NK-92 treated with Interleukin-12 subunit alpha and Interleukin-12 subunit beta, amount 100 ng/mL, for 24 hours (cell line): Measurements from ENCODE around the gene PRIMPOL.

Experiments used
- DNase-seq: peaks from one replicate; lab custom pipeline; 2025; lab: John Stamatoyannopoulos, UW

Gene PRIMPOL

DNA sequence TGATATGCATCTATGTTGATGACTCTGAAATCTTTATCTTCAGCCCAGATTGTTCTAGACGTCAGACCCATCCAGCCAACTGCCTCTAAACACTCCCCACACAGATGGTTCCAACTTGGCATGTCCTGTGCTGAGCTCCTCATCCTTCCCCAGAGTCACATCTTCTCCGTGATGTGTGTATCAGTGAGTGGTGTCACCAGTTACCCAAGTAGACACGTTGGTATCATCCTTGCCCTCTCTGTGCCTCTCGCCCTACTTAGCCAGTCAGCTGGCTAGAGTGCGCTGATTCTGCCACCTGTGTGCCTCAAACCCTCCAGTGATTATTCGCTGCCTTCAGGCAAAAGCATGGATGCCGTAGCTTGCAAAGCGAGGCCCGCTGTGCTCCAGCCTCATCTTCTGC is 18.6 kb downstream of the PRIMPOL start:
- no peak for DNase-seq

DNA sequence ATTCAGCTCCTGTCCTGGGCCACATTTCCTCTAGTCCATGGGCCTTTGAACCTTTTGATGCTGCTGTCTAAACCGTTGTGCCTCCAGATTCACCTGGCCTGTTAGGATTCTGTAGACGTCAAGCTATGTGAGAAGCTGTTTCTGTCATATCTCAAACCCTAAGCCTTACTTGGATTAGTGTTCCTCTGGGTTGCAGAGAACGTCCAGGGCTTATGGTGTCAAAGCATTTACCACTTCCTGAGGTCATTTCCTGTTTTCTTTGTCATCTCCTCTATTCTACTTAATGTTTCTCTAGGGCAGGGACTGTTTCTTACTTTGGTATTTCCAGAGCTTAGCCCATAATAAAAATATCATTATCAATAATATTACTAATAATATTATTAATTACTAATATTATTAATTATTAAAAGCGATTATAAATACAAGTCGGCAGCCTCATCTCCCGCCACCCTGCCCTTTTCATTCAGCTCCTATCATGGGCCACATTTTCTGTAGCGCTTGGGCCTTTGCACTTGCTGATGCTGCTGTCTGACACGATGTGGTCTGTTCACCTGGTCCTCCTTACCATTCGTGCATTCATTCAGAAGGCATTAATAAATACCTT is 19.1 kb downstream of the PRIMPOL start:
- no peak for DNase-seq

DNA sequence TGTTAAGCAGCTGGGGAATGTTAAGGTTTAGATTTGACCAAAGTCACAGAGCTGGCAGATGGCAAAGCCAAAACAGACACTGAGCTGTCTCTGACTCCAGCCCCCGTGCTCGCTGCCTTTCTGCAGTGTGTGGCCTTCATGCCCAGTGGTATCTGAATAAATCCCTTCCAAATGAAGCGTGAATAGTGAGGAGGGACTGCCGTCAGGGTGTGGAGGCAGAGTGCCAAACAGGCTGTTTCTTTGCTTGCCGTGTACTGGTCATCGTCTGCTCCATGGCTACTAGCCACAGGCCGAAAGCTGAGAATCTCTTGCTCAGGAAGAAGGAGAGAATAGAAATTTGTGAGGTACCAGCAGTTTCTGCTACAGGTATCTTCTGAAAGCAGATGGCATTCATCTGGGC is 19.7 kb downstream of the PRIMPOL start:
- no peak for DNase-seq

DNA sequence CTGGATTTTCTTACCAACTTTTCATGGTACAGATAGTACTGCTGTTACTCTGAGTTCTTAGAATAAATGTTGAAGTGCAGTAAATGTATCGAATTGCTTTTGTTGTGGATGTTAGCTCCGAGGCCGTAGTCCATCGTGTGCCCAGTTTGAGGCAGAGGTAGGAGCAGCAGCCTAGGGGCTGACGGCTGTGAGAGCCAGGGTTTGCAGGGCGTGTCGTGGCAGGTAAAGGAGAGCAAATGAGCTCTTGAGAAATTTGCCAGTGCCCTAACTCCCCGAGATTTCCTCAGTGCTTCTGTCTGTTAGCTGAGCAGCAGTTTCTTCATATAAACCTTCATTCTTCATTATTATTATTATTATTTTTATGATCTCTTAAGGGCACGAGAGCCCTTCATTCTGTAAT is 21.6 kb downstream of the PRIMPOL start:
- no peak for DNase-seq

DNA sequence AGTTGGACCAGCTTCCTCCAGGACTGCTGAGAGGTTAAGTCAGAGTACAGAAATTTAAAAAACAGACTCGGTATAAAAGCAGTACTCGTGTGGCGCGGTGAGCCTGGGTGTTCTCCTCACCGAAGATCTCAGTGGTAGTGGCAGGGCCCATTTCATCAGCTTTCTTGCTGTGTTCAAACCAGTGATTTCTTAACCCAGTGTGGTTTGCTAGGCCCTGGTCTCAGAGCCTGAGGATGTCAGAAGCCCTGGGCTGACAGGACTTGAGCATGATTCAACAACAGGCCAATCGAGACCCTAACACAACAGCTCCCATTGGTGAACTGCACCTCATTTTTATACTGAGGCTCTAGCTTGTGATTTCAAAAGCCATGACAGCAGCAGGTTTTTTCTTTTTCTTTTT is 23.2 kb downstream of the PRIMPOL start:
- DNase-seq: no peak

DNA sequence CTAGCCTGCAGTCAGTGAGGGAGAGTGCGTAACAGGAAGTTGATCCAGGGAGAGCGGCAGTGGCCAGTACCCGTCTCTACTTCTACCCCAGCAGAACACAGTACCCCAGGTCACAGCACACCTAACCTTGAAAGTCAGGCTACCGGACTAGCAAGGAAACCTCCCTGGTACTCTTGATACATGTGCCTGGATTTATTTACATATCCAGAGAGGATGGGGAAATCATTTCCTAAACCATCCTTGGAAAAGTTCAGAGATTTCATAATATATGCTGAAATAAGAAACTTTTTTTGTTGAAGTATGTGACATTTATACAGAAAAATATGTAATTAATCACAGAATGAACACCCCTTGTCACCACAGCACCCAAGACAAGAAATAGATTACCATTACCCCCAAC is 24.5 kb downstream of the PRIMPOL start:
- DNase-seq: no peak

DNA sequence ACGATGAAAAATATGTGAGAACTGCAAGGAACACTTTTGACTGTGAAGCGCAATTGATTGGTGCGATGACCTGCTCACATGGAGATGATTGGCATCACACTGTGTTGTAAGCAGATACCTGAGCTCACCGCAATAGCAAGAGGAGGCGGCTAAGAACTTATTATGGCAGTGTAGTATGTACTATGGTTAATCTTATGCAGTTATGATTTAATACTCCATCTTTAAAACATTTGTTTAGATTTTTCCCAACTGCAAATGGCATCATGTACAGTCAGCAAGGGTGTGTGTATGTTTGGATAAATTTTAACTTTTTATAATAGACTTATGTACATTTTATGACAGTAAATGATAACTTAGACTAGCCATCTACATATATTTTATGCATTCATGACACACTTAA is 25.5 kb downstream of the PRIMPOL start:
- DNase-seq: no peak

DNA sequence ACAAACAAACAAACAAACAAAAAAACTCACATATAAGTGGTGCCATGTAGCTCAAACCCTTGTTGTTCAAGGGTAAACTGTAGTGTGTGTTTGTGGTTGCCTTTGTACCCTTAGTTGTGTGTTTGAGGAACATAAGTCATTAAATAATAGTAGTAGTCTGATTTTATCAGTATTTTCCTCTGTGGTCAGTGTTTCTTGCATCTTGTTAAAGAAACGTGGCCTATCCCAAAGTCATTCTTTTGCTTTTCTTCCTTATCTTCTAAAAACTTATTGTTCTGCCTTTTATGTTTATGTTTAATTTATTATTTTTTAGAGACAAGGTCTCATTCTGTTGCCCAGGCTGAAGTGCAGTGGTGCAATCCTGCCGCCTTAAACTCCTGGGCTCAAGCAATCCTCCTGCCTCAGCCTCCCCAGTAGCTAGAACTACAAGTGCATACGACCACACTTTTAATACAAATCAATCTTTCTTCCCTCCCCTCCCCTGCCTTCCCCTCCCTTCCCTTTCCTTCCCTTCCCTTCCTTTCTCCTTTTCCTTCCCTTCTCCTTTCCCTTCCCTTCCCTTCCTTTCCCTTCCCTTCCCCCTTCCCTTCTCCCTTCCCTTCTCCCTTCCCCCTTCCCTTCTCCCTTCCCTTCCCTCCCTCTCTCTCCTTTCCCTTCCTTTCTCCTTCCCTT is 26.4 kb downstream of the PRIMPOL start:
- no peak for DNase-seq

DNA sequence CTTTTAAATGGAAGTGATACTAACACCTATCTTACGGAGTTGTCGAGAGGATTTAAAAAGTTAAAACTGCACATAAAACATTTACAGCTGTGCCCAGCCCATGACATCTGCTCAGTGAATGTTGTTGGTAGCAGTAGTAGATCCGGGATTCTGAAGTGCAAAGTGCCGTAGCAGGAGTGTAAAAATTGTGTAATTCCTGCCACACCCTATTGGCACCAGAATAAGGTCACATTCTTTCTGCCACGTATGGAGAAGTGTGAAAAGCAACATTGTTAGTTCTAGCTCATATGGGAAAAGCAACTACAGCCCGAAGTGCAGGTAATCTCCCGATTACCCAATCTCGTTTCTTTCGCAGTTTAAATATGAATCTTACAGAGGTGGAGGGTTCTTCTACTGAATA is 31.2 kb downstream of the PRIMPOL start:
- DNase-seq: no peak

DNA sequence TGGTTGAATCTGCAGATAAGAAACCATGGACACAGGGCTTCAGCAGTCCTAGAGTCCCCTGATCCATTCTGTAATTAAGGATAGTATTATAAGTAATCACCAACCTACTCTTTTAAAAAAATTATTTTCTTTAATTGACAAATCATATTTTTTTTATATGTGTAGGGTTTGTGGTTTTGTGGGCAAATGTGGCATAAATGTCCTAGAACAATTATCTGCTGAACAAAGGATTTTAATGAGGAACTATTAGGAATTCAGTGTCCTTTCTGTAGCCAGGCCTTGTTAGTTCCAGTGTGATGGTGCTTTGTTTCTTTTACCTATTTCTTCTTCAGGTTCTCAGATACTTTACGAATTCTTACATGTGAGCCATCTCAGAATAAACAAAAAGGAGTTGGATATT is 32.4 kb downstream of the PRIMPOL start:
- no peak for DNase-seq

DNA sequence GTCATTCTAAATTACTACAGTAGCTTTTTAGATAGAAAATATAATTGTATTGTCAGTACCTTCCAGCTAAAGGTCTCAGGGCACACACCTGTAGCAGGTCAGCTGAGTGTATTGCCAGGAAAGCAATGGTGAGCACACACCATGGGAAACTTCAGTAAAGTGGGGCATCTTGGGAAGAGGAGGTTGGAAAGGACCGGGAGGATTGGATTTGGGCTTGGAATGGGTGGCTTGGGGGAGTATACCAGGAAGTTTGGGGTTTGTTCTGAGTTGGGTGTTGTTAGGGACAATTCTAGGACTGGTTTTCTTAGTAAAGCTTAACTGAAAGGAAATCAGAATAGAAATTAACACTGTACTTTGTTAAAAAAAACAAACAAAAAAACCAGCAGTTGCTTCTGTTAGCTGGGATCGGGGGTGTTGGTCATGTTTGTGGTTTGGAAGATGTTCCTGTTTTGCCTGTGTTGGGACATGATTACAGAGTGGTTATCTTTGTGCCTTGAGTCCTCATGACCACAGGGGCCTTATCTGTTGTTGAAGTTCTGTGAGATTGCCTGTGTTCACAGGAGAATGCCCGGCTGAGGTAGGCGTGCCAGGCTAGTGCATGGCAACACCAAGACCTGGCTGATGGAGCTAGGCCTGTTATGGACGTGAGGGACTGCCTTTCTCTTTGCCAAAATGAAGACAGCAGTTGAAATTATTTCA is 35.1 kb downstream of the PRIMPOL start:
- no peak for DNase-seq

DNA sequence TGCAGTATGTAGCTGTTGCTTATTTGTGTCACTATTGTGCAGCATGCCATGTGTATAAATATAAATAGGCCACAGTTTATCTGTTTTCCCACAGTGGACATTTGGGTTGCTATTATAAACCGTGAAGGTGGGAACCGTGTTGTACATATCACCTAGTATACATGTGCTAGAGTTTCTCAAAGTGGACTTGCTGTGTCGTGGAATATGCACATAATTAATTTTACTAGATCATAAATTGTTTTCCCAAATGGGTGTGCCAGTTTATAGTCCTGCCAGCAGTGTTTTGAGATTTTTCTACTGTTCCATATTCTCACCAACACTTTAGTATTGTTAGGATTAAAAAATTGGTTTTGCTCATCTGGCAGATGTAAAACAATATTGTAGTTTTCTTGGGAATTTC is 38.5 kb downstream of the PRIMPOL start:
- no peak for DNase-seq

DNA sequence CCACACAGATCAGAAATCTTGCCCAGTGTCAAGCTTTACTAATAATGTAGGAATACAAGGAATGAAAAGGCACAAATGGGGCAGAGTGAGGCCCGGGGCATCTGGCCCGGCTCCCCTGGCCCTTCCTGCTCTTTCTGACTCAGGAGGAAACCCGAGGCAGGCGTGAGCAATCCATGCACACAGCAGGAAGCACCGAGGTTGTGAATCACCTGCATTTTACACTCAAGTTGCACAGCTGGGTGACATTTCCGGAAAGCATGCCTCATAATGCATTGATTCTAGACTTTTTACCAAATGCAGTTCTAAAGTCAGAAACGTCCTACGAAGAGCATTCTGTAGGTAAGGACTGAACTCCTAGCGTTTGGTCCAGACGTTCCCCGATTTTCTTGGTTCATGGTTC is 38.9 kb downstream of the PRIMPOL start:
- no peak for DNase-seq

DNA sequence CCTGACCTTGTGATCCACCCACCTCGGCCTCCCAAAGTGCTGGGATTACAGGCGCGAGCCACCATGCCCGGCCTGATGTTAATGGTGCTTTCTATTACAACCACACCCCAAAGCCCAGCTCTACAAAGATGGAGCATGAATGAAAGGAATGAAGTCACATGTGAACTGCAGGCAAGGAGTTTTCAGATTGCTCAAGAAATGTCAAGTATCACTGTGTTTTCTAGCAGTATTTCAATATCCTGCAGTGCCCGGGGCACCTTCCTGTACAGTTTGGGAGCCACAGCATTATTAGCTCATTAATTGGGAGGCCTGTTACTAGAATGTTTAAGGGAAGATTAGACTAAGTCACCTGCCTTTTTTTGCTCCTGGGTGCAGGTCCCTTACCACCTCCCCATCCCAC is 40.1 kb downstream of the PRIMPOL start:
- no peak for DNase-seq

DNA sequence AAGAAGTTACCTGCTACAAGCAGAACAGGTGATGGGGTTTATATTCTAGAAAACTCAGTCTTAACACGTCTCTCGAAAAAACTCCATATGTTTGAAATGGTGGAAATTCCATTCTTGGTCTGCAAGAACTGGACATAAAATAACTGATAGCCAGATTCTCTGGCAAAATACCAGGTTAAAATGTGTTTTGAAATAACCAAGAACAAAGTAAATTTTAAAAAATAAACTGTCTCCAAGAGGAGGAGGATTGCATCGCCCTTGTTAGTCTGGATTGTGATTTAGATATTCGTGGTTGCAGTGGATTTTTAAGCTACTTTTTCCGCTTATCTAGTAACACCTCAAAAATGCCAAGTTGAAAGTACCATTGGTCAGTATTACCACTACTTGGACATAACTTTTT is 43.5 kb downstream of the PRIMPOL start:
- no peak for DNase-seq

DNA sequence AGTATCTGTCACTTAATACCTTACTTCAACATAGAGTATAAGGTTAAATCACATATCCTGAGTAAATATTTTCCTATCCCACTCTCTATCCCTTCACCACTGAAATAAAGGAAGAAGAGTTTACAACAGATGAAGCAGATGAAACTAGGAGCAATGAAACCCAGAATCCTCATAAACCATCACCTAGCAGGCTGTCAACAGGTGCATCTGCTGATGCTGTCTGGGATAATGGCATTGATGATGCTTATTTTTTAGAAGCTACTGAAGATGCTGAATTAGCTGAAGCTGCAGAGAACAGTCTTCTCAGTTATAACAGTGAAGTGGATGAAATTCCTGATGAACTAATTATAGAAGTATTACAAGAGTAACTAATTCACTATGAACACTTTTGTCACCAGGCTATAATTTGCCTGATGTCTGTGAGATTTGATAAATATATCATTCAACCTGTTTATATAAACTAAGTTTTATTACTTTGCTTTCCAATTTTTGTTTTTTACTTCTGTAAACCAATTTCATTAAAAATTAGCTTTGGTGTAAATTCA is 44.9 kb downstream of the PRIMPOL start:
- no peak for DNase-seq

DNA sequence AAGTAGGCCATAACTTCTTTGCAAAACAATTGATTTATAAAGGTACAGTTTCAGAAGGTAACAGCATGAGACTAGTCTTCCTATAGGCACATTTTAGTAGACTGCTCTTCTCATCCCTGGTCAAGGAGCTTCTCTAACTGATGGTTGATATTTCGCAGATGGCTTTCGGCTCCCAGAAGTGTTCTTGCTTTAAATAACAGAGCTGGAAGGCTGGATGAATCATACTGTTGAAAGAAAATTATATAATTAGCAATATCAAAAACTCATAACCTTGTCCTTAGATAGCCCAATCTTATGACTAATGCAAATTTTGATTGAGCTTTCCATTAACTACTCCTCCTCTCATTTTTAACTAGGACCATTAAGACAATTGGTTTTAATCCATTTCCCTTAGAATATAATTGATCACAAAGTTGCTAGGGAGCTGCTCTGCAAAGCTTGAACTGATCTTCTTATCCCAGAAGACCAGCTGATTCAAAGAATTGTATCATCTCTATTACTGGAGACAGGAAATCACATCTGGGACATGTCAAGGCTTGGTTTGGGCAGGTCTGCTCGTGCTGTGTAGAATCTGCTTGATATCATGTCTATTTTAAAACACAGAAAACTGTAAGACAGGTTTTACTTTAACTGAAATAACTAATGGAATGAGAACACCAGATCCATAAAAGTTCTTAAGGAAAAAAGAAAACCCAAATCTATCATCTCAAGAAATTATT is 45.8 kb downstream of the PRIMPOL start:
- no peak for DNase-seq

DNA sequence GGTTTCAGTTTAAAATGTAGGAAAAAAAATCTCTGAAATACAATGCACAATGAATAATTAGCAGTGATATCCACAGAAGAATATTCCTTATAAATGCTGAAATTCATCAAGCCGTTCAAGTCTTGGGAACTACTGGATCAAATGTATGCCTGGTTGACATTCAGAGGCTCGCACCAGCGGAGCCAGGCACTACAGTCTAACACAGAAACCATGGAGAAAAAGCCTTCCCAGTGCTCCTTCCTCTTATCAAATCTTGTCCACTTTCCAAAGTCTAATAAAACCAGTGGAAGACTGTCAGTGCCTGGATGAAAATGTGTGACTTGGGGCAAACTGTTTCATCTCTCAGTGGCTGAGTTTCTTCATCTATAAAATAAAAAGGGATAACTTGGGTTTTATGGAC is 48.4 kb downstream of the PRIMPOL start:
- no peak for DNase-seq

DNA sequence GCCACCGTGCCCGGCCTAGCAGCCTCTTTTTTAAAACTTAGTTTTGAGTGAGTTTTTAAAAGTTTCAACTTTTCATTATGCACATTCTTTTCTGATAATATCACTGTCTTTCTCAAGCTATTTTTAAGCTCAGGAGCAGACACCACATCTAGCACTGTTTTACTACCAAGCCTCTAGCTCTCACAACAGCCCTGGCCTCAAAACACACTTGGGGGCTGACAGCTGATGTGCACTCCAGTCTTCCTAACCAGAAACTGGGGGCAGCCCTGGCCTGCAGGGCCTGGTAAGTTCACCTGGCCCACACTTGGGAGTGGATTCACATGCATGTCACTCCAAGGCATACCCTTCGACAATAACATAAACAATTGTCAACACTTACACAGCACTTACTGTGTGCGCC is 50.4 kb downstream of the PRIMPOL start:
- DNase-seq: no peak

DNA sequence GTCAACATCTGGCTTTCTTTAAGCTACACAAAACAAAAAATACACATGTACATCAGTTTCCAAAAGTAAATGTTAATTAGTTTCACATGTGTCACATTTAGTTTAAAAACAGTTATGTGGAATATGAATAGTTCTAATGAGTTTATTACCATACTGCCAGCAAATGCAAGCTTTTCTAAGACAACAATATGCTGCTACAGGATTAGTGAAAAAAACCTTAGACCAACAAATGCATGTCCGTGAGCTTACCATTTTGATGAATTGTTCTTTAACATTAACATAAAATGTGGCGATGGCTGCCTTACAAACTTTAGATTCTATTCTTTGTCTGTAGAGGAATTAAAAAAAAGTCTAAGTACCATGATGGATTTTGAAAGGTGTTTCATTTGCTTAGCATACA is 52.6 kb downstream of the PRIMPOL start:
- DNase-seq: no peak

DNA sequence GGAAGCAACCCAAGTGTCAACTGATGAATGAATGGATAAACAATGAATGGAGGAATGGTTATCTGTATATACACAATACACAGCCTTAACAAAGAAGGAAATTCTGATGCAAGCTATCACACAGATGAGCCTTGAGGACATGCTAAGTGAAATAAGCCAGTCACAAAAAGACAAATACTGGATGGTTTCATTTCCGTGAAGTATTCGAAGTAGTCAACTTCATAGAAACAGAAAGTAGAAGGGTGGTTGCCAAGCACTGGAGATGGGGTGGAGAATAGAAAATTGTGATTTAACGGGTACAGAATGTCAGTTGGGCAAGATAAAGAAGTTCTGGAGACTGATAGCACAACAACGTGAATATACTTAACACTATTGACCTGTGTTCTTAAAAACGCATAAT is 56.2 kb downstream of the PRIMPOL start:
- no peak for DNase-seq

DNA sequence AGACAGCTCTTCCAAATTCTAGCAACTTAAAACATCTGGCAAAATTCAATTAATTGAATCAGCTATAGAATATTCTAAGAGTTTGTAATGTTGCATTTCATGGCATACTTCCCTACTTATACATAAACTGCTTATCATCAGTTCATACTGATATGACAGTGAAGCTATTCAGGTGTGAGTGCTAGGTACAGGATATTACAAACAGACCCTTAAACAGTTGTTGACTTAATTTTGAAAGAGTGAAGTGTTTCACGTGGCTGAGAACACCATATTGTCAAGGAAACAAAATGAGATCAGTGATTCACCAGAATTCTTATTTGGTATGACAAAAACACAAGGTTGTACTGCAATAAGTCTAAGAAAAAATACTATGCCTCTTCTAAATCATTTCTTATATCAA is 56.9 kb downstream of the PRIMPOL start:
- DNase-seq: no peak

DNA sequence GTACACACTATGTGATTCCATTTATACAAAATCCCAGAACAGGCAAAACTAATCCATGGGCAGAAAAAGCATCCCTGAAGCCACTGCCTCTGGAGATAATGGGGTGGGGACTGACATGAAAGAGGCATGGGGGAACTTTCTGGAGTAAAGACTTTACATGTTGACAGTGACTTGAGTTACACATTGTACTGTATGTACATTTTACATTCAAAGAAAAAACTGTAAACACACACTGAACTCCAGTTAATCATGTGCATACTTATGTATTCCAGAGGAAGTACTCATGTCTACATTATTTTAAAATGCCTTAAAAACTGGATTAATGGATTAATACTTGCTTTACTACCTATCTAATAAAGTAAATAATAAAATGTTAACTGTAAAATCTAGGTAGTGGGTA is 62.8 kb downstream of the PRIMPOL start:
- DNase-seq: no peak
